Vagina (tissue), 2 donors: Measurements from ENCODE around the gene SMYD5.

Source experiments
- POLR2A ChIP-seq, 2 donors: fragments of 450-650 bp; IDR thresholded peaks; one replicate each; pipeline ENCODE4 v1.6.1; 2017; ENCODE audit warnings: antibody characterized with exemption in 2 of 2, mild to moderate bottlenecking in 2 of 2, moderate library complexity in 2 of 2
- POLR2AphosphoS5 ChIP-seq, 2 donors: sonication (generic); formaldehyde crosslinking; IDR thresholded peaks; one replicate each; pipeline ENCODE4 v1.9.0; 2017; ENCODE audit warnings: antibody characterized with exemption in 2 of 2, mild to moderate bottlenecking in 2 of 2, low read depth in 1 of 2; ENCODE audit not compliant: insufficient read depth in 1 of 2
- TF ChIP-seq, protein P1 (sequence below), 3 experiments: fragments of 450-650 bp in 2 of 3; fragments of 200-600 bp in 1 of 3; sonication (generic) in 1 of 3; IDR thresholded peaks; one replicate each; pipeline ENCODE4 v1.5.1; 2017 to 2019; ENCODE audit warnings: antibody characterized with exemption in 3 of 3, mild to moderate bottlenecking in 2 of 3, moderate library complexity in 2 of 3

DNA sequence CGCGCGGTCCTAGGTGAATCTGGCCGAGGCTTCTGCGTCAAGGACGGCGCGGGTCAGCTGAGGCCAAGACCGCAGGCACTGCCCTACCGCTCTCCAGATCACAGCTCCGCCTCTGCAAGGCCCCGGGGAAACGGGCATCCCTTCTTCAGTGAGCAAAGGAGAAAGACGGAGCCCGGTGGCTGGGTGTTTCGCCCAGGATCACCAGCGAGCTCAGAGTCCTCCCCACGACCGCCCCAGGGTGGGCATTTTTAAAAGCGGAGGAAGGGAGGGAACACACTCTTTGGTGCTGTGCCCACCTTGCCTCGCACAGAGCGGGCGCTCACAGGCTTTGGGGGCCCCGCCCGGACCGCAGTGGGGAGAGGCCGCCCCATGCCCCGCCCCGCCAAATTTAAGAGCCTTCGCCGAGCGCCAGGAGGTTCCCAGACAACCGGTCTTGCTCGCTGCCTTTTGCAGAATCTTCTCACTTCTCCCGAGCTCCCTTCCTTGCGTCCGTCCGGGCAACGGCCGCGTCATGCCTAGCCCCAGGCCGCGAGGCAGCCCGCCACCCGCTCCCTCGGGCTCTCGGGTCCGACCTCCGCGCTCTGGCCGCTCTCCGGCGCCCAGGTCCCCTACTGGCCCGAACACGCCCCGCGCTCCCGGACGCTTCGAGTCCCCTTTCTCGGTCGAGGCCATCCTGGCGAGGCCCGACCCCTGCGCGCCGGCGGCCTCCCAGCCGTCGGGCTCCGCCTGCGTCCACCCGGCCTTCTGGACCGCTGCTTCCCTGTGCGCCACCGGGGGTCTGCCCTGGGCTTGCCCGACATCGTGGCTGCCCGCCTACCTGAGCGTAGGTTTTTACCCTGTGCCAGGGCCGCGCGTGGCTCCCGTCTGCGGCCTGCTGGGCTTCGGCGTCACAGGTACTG lies 11.6 kb upstream of the SMYD5 start, which contains the start of gene NOTO:
- TF ChIP-seq, protein P1, sequence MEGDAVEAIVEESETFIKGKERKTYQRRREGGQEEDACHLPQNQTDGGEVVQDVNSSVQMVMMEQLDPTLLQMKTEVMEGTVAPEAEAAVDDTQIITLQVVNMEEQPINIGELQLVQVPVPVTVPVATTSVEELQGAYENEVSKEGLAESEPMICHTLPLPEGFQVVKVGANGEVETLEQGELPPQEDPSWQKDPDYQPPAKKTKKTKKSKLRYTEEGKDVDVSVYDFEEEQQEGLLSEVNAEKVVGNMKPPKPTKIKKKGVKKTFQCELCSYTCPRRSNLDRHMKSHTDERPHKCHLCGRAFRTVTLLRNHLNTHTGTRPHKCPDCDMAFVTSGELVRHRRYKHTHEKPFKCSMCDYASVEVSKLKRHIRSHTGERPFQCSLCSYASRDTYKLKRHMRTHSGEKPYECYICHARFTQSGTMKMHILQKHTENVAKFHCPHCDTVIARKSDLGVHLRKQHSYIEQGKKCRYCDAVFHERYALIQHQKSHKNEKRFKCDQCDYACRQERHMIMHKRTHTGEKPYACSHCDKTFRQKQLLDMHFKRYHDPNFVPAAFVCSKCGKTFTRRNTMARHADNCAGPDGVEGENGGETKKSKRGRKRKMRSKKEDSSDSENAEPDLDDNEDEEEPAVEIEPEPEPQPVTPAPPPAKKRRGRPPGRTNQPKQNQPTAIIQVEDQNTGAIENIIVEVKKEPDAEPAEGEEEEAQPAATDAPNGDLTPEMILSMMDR (IDR thresholded peaks at IDR 0.05), result no peak
- TF ChIP-seq POLR2A (IDR thresholded peaks at IDR 0.05), result no peak
- TF ChIP-seq POLR2AphosphoS5 (IDR thresholded peaks at IDR 0.05; ENCODE audit: insufficient read depth in 1 of 2, low read depth in 1 of 2), result no peak
